Trophoblast cell (in vitro differentiated cells and primary cell): ENCODE measurements around the gene SULT4A1.

Experiments
- DNase-seq, 2 donors: peaks; one replicate each; pipeline ENCODE4 v3.0.0-alpha.2; 2016
- H2AFZ ChIP-seq: 2 replicates; pipeline ENCODE4 v1.6.1; 2013; ENCODE audit warnings: low read length, moderate library complexity, mild to moderate bottlenecking; ENCODE audit not compliant: insufficient read depth, poor library complexity
- H2AK5ac ChIP-seq: 2 replicates; pipeline ENCODE4 v1.6.1; 2013; ENCODE audit warnings: mild to moderate bottlenecking, low read length
- H2BK120ac ChIP-seq: 2 replicates; pipeline ENCODE4 v1.6.1; 2013; ENCODE audit warnings: low read length, mild to moderate bottlenecking, moderate library complexity; ENCODE audit not compliant: insufficient read depth, poor library complexity
- H2BK12ac ChIP-seq: 2 replicates; pipeline ENCODE4 v1.6.1; 2013; ENCODE audit warnings: mild to moderate bottlenecking, low read length, moderate library complexity
- H2BK5ac ChIP-seq: 2 replicates; pipeline ENCODE4 v1.6.1; 2013; ENCODE audit warnings: low read length, low read depth, moderate library complexity, mild to moderate bottlenecking; ENCODE audit not compliant: poor library complexity
- H3K14ac ChIP-seq: 2 replicates; pipeline ENCODE4 v1.6.1; 2013; ENCODE audit warnings: mild to moderate bottlenecking, low read length
- H3K18ac ChIP-seq: 2 replicates; pipeline ENCODE4 v1.6.1; 2013; ENCODE audit warnings: mild to moderate bottlenecking, low read length
- H3K23ac ChIP-seq: 2 replicates; pipeline ENCODE4 v1.6.1; 2013; ENCODE audit warnings: low read length
- H3K27ac ChIP-seq: 2 replicates; pipeline ENCODE4 v1.5.1; 2013; ENCODE audit warnings: low read depth, mild to moderate bottlenecking, inconsistent platforms, low read length, moderate library complexity
- H3K27me3 ChIP-seq: 2 replicates; pipeline ENCODE4 v1.6.1; 2013; ENCODE audit warnings: inconsistent platforms, mild to moderate bottlenecking, low read length, moderate library complexity; ENCODE audit not compliant: insufficient read depth
- H3K36me3 ChIP-seq, 2 experiments: 1 replicate in 1 of 2; 2 replicates in 1 of 2; pipeline ENCODE4 v1.6.1; 2013; ENCODE audit warnings: low read length in 2 of 2, mild to moderate bottlenecking in 2 of 2, moderate library complexity in 1 of 2; ENCODE audit not compliant: insufficient read depth in 2 of 2, control insufficient read depth in 1 of 2
- H3K4ac ChIP-seq: 2 replicates; pipeline ENCODE4 v1.6.1; 2013; ENCODE audit warnings: low read depth, mild to moderate bottlenecking, low read length, moderate library complexity
- H3K4me1 ChIP-seq, 2 experiments: 1 replicate in 1 of 2; 2 replicates in 1 of 2; pipeline ENCODE4 v1.6.1; 2013; ENCODE audit warnings: low read length in 2 of 2, mild to moderate bottlenecking in 2 of 2, moderate library complexity in 1 of 2; ENCODE audit not compliant: insufficient read depth in 2 of 2, control insufficient read depth in 1 of 2
- H3K4me2 ChIP-seq: 2 replicates; pipeline ENCODE4 v1.6.1; 2013; ENCODE audit warnings: inconsistent platforms, mild to moderate bottlenecking, low read length, moderate library complexity
- H3K4me3 ChIP-seq: 2 replicates; pipeline ENCODE4 v1.5.1; 2013; ENCODE audit warnings: mild to moderate bottlenecking, low read depth, low read length, inconsistent platforms
- H3K79me1 ChIP-seq: one replicate; pipeline ENCODE4 v1.6.1; 2013; ENCODE audit warnings: low read length
- H3K79me2 ChIP-seq: 2 replicates; pipeline ENCODE4 v1.6.1; 2013; ENCODE audit warnings: low read length, mild to moderate bottlenecking; ENCODE audit not compliant: control insufficient read depth, insufficient read depth, poor library complexity
- H3K9ac ChIP-seq: 2 replicates; pipeline ENCODE4 v1.6.1; 2013; ENCODE audit warnings: mild to moderate bottlenecking, low read length
- H3K9me3 ChIP-seq: 2 replicates; pipeline ENCODE4 v1.6.1; 2013; ENCODE audit warnings: low read depth, mild to moderate bottlenecking, control low read depth, inconsistent platforms, low read length; ENCODE audit not compliant: insufficient read depth
- H4K12ac ChIP-seq: 2 replicates; pipeline ENCODE4 v1.6.1; 2013; ENCODE audit warnings: low read depth, mild to moderate bottlenecking, low read length, moderate library complexity
- H4K8ac ChIP-seq: 2 replicates; pipeline ENCODE4 v1.6.1; 2013; ENCODE audit warnings: low read depth, mild to moderate bottlenecking, low read length, moderate library complexity
- H4K91ac ChIP-seq: one replicate; pipeline ENCODE4 v1.6.1; 2013; ENCODE audit warnings: low read depth, mild to moderate bottlenecking, low read length, moderate library complexity
- WGBS: extraction: QIAGEN DNeasy Blood & Tissue Kit; methylation state at CpG from one replicate; pipeline ENCODE4 v1.1.7; 2013; ENCODE audit warnings: missing lambda C conversion rate; ENCODE audit not compliant: insufficient read length, insufficient coverage; ENCODE audit errors: extremely low coverage; 5-methylcytosine and 5-hydroxymethylcytosine counted together

SULT4A1 gene

DNA sequence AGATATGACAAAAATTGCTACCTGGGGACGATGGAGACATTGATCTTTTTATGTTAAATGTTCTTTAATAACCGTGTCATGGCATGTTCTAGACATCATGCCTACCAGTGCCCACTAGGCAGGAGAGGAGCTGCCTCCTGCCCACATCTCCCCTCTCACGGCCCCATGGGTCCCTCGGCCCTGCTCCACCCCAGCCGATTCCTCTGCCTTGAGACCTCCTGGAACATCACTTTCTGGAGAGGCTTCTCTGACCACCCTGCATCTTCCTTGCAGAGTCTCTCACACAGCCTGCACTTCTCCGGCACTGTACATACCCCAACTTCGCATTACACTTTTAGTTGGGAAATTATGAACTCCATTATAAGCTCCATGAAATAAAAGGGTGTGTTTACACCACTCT lies 67.0 kb downstream of the SULT4A1 start:
- WGBS = no CpG with 5 or more reads among the region's 7 CpGs
- Histone ChIP-seq H4K12ac (no peak overlapping the region), H2BK12ac (no peak overlapping the region), H3K79me1 (no peaks in the 10 kb centered on the region), H3K23ac (no peak overlapping the region), H2BK5ac (no peak overlapping the region), H3K9ac (no peak overlapping the region), H3K27me3 (no peaks in the 10 kb centered on the region), H3K27ac (no peak overlapping the region), H3K36me3 (no peaks in the 10 kb centered on the region), H3K4me1 (no peaks in the 10 kb centered on the region), H3K79me2 (no peaks in the 10 kb centered on the region), H3K4ac (no peak overlapping the region), H3K14ac (no peak overlapping the region), H3K4me2 (no peak overlapping the region), H2BK120ac (no peak overlapping the region), H4K91ac (no peak overlapping the region), H3K9me3 (peaks cover 2% of the 10 kb centered on the region), H2AFZ (no peak overlapping the region), H3K18ac (no peak overlapping the region), H2AK5ac (no peak overlapping the region), H3K4me3 (no peak overlapping the region), H4K8ac (no peak overlapping the region)
- DNase-seq = no peak

DNA sequence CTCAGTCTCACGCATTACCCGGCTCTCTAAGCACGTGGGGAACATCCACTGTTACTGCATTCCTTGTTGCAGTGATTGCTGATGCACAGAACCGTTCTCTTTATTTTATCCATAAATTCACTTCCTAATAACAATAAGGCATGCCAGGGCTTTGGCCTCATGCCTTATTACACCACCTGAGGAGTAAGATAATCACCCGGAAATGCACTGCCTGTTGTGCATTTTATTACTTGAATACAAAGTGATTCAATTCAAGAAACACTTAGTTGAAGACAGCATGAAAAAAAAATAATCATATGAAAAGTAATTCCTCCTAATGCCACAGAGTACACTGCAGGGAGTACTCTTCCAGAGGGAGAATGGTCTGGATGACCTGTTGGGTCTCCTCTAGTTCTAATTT lies 69.4 kb downstream of the SULT4A1 start:
- no peak overlapping the region for H3K23ac ChIP-seq
- no peak overlapping the region for H2BK12ac ChIP-seq
- H3K79me2 ChIP-seq = no peaks in the 10 kb centered on the region
- no peak overlapping the region for H4K91ac ChIP-seq
- no peak for DNase-seq
- H3K9ac ChIP-seq = no peak overlapping the region
- H3K9me3 ChIP-seq = peaks cover 2% of the 10 kb centered on the region
- no peak overlapping the region for H3K27ac ChIP-seq
- H3K18ac ChIP-seq = no peak overlapping the region
- no peak overlapping the region for H3K4me3 ChIP-seq
- no peaks in the 10 kb centered on the region for H3K27me3 ChIP-seq
- H3K36me3 ChIP-seq = no peaks in the 10 kb centered on the region
- H2AFZ ChIP-seq = no peak overlapping the region
- H3K14ac ChIP-seq = no peak overlapping the region
- H2BK5ac ChIP-seq = no peak overlapping the region
- no peak overlapping the region for H4K8ac ChIP-seq
- no peak overlapping the region for H3K4ac ChIP-seq
- WGBS = no CpG with 5 or more reads among the region's 5 CpGs
- no peaks in the 10 kb centered on the region for H3K79me1 ChIP-seq
- no peak overlapping the region for H2BK120ac ChIP-seq
- H2AK5ac ChIP-seq = no peak overlapping the region
- H4K12ac ChIP-seq = no peak overlapping the region
- peaks cover 0 to 2% of the 10 kb centered on the region in 2 experiments for H3K4me1 ChIP-seq
- H3K4me2 ChIP-seq = no peak overlapping the region

DNA sequence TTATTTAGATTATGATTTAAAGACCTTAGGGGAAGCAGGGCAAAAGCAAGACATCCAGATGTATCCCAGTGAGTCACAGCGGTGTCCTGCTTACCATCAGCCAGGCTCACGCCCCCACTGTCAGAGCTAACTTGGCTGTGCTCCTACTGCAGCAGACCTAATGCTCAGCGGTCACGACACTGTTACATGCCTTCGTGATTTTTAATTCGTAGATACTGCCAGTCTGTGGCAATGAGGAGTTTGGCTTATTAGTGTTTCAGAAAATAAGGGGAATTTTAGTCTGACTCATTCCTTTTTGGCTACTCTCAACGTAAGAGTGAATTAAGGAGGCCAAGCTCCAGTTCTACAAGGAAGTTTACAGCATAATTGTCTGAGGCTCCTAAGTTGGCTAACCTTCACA lies 72.9 kb downstream of the SULT4A1 start:
- H2BK120ac ChIP-seq = no peak overlapping the region
- H3K4ac ChIP-seq = no peak overlapping the region
- H3K4me1 ChIP-seq = peaks cover 0 to 2% of the 10 kb centered on the region in 2 experiments
- no peak overlapping the region for H4K91ac ChIP-seq
- no peaks in the 10 kb centered on the region for H3K79me2 ChIP-seq
- no peak overlapping the region for H3K9ac ChIP-seq
- WGBS = no CpG with 5 or more reads among the region's 7 CpGs
- H3K36me3 ChIP-seq = no peaks in the 10 kb centered on the region
- H3K4me3 ChIP-seq = no peak overlapping the region
- no peak overlapping the region for H3K14ac ChIP-seq
- no peak overlapping the region for H2AK5ac ChIP-seq
- H3K27me3 ChIP-seq = no peaks in the 10 kb centered on the region
- H3K79me1 ChIP-seq = no peaks in the 10 kb centered on the region
- no peak overlapping the region for H3K18ac ChIP-seq
- H3K4me2 ChIP-seq = no peak overlapping the region
- DNase-seq = peak in 1 of 2 donors; percentile 3
- H4K8ac ChIP-seq = no peak overlapping the region
- no peak overlapping the region for H2BK5ac ChIP-seq
- no peak overlapping the region for H3K27ac ChIP-seq
- H2AFZ ChIP-seq = no peak overlapping the region
- no peak overlapping the region for H4K12ac ChIP-seq
- H3K23ac ChIP-seq = no peak overlapping the region
- H3K9me3 ChIP-seq = no peaks in the 10 kb centered on the region
- no peak overlapping the region for H2BK12ac ChIP-seq

- no peak overlapping the region for H3K23ac ChIP-seq
- no peak overlapping the region for H3K18ac ChIP-seq
- no peak overlapping the region for H2BK120ac ChIP-seq
- no peak overlapping the region for H3K27ac ChIP-seq
- no peaks in the 10 kb centered on the region for H3K4me1 ChIP-seq
- no peak overlapping the region for H2BK12ac ChIP-seq
- no peak overlapping the region for H4K91ac ChIP-seq
- H2AK5ac ChIP-seq = no peak overlapping the region
- no CpG with 5 or more reads among the region's 2 CpGs for WGBS
- no peak overlapping the region for H4K8ac ChIP-seq
- no peaks in the 10 kb centered on the region for H3K79me2 ChIP-seq
- DNase-seq = peak in 1 of 2 donors; percentile 19
- no peak overlapping the region for H4K12ac ChIP-seq
- H3K4ac ChIP-seq = no peak overlapping the region
- no peak overlapping the region for H2AFZ ChIP-seq
- no peak overlapping the region for H3K4me2 ChIP-seq
- no peak overlapping the region for H3K9ac ChIP-seq
- no peaks in the 10 kb centered on the region for H3K36me3 ChIP-seq
- no peaks in the 10 kb centered on the region for H3K9me3 ChIP-seq
- H3K4me3 ChIP-seq = no peak overlapping the region
- no peaks in the 10 kb centered on the region for H3K79me1 ChIP-seq
- H3K27me3 ChIP-seq = no peaks in the 10 kb centered on the region
- H3K14ac ChIP-seq = no peak overlapping the region
- no peak overlapping the region for H2BK5ac ChIP-seq
These were observed 78.5 kb downstream of the SULT4A1 start for GRCh38 chr22:43783777-43784176.
